Lung (tissue), 12 donors: ENCODE data around the gene RFX3. TPM values are rescaled to one million over a fixed set of nuclear protein-coding genes. Genes with fewer than 3 reads are reported as not detected.

Source experiments
- ATAC-seq: fragments of 200-7000 bp; cut with Tn5 transposase; one replicate; pipeline ENCODE4 v1.9.1; 2020; ENCODE audit warnings: moderate number of reproducible peaks; ENCODE audit not compliant: insufficient read depth, low FRiP score
- DNase-seq, 3 donors: peaks; one replicate each; pipeline ENCODE4 v3.0.0-alpha.2; 2013 to 2017
- H3K27ac ChIP-seq, 2 donors: one replicate each; pipeline ENCODE4 v1.5.1; 2013; ENCODE audit warnings: mild to moderate bottlenecking in 2 of 2, moderate library complexity in 2 of 2, control low read depth in 1 of 2, inconsistent platforms in 1 of 2, low read depth in 1 of 2, low read length in 1 of 2
- H3K27me3 ChIP-seq, 3 donors: one replicate each; pipeline ENCODE4 v1.5.1; 2013; ENCODE audit warnings: low read length in 2 of 3; ENCODE audit not compliant: control insufficient read depth in 3 of 3, insufficient read depth in 3 of 3
- H3K36me3 ChIP-seq, 4 donors: one replicate each; pipeline ENCODE4 v1.5.1; 2013; ENCODE audit warnings: low read length in 4 of 4, mild to moderate bottlenecking in 1 of 4, moderate library complexity in 1 of 4; ENCODE audit not compliant: control insufficient read depth in 4 of 4, insufficient read depth in 4 of 4
- H3K4me1 ChIP-seq, 5 donors: one replicate each; pipeline ENCODE4 v1.5.1; 2013; ENCODE audit warnings: low read length in 5 of 5, mild to moderate bottlenecking in 2 of 5, moderate library complexity in 1 of 5; ENCODE audit not compliant: control insufficient read depth in 5 of 5, insufficient read depth in 5 of 5
- H3K4me3 ChIP-seq: one replicate; pipeline ENCODE4 v1.5.1; 2013; ENCODE audit warnings: mild to moderate bottlenecking, control low read depth, moderate library complexity
- H3K9ac ChIP-seq, 2 donors: one replicate each; pipeline ENCODE4 v1.5.1; 2013; ENCODE audit warnings: low read length in 2 of 2, control low read depth in 1 of 2; ENCODE audit not compliant: insufficient read depth in 1 of 2
- H3K9me3 ChIP-seq, 4 donors: one replicate each; pipeline ENCODE4 v1.5.1; 2013; ENCODE audit warnings: low read length in 3 of 4, mild to moderate bottlenecking in 1 of 4, moderate library complexity in 1 of 4; ENCODE audit not compliant: control insufficient read depth in 4 of 4, insufficient read depth in 3 of 4
- WGBS, 2 donors: extraction: QIAGEN DNeasy Blood & Tissue Kit; methylation state at CpG; one replicate each; pipeline ENCODE4 v1.1.7; 2013; 5-methylcytosine and 5-hydroxymethylcytosine counted together
- polyA plus RNA-seq, 2 donors: library from polyadenylated mRNA; stranded (reverse); fragments of 200-250 nt; gene quantifications; one replicate each; pipeline ENCODE4 v1.2.1, GENCODE V29; 2013
- total RNA-seq, 2 donors: library from RNA; depleted of rRNA in 1 of 2; stranded (reverse); fragments of >200 nt in 1 of 2; gene quantifications; one replicate each; pipeline ENCODE4 v1.2.1, GENCODE V29; 2014 to 2021
- TF ChIP-seq, protein P1 (sequence below): IDR thresholded peaks from 2 replicates; pipeline ENCODE4 v1.5.1; 2012; ENCODE audit warnings: mild to moderate bottlenecking; ENCODE audit errors: control extremely low read depth, extremely low read depth
- donor health status: control.
- donor health status: control.
- donor health status: Bipolar disorder and iron deficiency.
- donor health status: healthy.
- donor health status: DM: yes; HTN: yes; CAD: no.

Gene RFX3
- total and polyA plus RNA-seq, 4 donors, result 3.3 to 45.8 (median 14.0) TPM

DNA sequence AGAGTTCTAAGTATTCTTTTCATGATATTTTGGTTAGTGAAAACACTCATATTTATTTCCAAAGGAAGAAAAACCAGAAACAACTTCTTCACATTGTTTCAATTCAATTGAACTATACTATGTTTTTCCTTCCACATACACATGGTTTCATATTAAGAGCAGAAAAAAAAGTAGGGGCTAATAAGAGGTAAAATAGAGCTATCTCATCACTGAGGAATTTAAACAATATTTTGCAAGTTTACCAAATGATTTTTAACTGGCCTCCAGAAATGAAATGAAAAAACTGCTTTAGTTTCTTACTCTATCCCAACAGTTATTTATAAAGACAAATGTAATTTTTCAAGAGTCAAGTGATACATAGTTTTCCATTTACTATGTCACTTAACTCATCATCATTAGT lies 233.5 kb downstream of the RFX3 start:
- H3K27ac ChIP-seq, result no peak overlapping the region
- H3K36me3 ChIP-seq, result peaks cover 0 to 14% (median 4%) of the 10 kb centered on the region in 4 donors
- H3K27me3 ChIP-seq, result no peaks in the 10 kb centered on the region
- ATAC-seq, result no peak
- no peak overlapping the region for H3K4me3 ChIP-seq
- H3K4me1 ChIP-seq, result no peaks in the 10 kb centered on the region
- no peaks in the 10 kb centered on the region for H3K9me3 ChIP-seq
- no peak overlapping the region for H3K9ac ChIP-seq
- DNase-seq, result no peak
- TF ChIP-seq, protein P1, sequence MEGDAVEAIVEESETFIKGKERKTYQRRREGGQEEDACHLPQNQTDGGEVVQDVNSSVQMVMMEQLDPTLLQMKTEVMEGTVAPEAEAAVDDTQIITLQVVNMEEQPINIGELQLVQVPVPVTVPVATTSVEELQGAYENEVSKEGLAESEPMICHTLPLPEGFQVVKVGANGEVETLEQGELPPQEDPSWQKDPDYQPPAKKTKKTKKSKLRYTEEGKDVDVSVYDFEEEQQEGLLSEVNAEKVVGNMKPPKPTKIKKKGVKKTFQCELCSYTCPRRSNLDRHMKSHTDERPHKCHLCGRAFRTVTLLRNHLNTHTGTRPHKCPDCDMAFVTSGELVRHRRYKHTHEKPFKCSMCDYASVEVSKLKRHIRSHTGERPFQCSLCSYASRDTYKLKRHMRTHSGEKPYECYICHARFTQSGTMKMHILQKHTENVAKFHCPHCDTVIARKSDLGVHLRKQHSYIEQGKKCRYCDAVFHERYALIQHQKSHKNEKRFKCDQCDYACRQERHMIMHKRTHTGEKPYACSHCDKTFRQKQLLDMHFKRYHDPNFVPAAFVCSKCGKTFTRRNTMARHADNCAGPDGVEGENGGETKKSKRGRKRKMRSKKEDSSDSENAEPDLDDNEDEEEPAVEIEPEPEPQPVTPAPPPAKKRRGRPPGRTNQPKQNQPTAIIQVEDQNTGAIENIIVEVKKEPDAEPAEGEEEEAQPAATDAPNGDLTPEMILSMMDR, result no peak

DNA sequence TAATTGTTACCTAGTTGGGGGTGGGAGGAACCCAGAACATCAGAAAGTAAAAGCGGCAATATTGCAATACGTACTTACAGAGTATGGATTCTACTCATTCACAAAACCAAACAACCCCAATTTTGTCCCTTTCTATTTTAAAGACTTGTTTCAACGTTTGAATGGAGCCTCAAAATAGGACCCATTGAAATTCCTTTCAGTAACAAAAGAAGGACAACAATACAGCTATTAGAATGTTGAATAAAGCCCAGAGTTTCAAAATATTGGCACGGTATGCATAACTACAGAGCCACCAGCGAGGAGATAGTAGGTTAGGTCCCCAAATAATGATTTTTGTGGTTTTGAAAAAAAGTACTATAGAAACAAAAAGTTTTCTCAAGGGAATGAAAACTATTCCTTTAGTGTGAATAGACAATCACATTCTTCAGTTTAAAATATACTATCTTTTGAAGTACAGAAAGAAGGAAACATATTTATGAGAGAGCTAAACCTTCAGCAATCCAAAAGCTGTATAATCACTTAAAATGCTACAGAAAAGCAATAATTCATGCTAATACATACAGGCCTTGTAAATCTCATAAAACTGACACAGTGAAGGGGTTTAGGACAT lies 235.5 kb downstream of the RFX3 start:
- no peak for DNase-seq
- ATAC-seq, result no peak
- TF ChIP-seq, protein P1, result no peak
- WGBS, 2 donors, result 84% methylated on average over 5 of the region's 5 CpGs
- no peak overlapping the region for H3K27ac ChIP-seq
- no peak overlapping the region for H3K9ac ChIP-seq
- no peaks in the 10 kb centered on the region for H3K4me1 ChIP-seq
- peaks cover 1 to 15% (median 4%) of the 10 kb centered on the region in 4 donors for H3K36me3 ChIP-seq
- no peaks in the 10 kb centered on the region for H3K27me3 ChIP-seq
- no peak overlapping the region for H3K4me3 ChIP-seq
- H3K9me3 ChIP-seq, result no peaks in the 10 kb centered on the region

DNA sequence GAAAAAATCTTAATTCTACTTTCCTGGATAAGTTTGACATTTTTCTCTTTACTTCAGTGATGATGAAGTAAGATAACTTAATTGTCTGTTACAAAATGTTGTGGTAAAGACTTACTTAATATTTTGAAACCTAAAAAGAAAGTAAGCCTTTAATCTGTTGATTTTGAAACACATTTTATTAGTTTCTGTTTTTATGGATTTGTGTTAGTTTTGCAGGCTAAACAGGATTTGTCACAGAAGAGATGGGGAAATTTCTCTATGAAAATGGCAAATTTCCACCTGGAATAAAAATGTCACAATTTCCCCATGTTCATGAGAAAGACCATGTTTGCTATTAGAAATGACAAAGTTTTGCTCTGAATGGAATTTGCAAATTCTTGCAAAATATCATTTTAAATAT lies 237.1 kb downstream of the RFX3 start:
- no peak for DNase-seq
- no peak overlapping the region for H3K4me3 ChIP-seq
- H3K9me3 ChIP-seq, result no peaks in the 10 kb centered on the region
- no peaks in the 10 kb centered on the region for H3K27me3 ChIP-seq
- ATAC-seq, result no peak
- H3K36me3 ChIP-seq, result peaks cover 1 to 15% (median 4%) of the 10 kb centered on the region in 4 donors
- TF ChIP-seq, protein P1, result no peak
- no peak overlapping the region for H3K27ac ChIP-seq
- H3K9ac ChIP-seq, result no peak overlapping the region
- H3K4me1 ChIP-seq, result no peaks in the 10 kb centered on the region
